IMR-90 (cell line): ENCODE data around the gene MSH6. TPM values are rescaled to one million over a fixed set of nuclear protein-coding genes. Genes with fewer than 3 reads are reported as not detected.

Source experiments
- ATAC-seq: fragments of 200-7000 bp; cut with Tn5 transposase; 2 replicates; pipeline ENCODE4 v1.9.1; 2020; ENCODE audit warnings: low read depth, mild to moderate bottlenecking, moderate library complexity
- BruUV-seq: library from RNA; stranded (reverse); fragments of 400-500 nt; replicated peaks from 2 replicates; lab custom pipeline; 2021; lab: Mats Ljungman, UMichigan
- CTCF ChIA-PET: fragments of 300-600 bp; formaldehyde crosslinking; extraction: SDS; loops from one replicate; lab custom pipeline; 2021; ENCODE audit warnings: antibody characterized with exemption; lab: Yijun Ruan, JAX
- POLR2A ChIA-PET: fragments of 300-600 bp; sonication (Branson Sonifier 250); formaldehyde crosslinking; loops from one replicate; lab custom pipeline; 2022; ENCODE audit warnings: antibody characterized with exemption; ENCODE audit not compliant: unreplicated experiment; lab: Charles Lee
- DNase-seq: peaks from one replicate; pipeline ENCODE4 v3.0.0; 2013
- H2AFZ ChIP-seq: replicated peaks from 2 replicates; pipeline ENCODE3; 2013; ENCODE audit warnings: low read length, mild to moderate bottlenecking; ENCODE audit not compliant: poor library complexity
- H2AK5ac ChIP-seq: 2 replicates; pipeline ENCODE4 v1.6.1; 2013; ENCODE audit warnings: low read depth, low read length, inconsistent platforms
- H2AK9ac ChIP-seq: replicated peaks from 2 replicates; pipeline ENCODE3; 2013; ENCODE audit warnings: mild to moderate bottlenecking, low read depth, low read length, moderate library complexity; ENCODE audit not compliant: poor library complexity
- H2BK120ac ChIP-seq: 2 replicates; pipeline ENCODE4 v1.6.1; 2013; ENCODE audit warnings: low read depth, low read length, inconsistent platforms
- H2BK15ac ChIP-seq: 3 replicates; pipeline ENCODE4 v1.6.1; 2013; ENCODE audit warnings: low read depth, low read length, inconsistent platforms
- H2BK20ac ChIP-seq: 2 replicates; pipeline ENCODE4 v1.6.1; 2013; ENCODE audit warnings: low read depth, mild to moderate bottlenecking, inconsistent platforms, low read length, moderate library complexity
- H2BK5ac ChIP-seq: 2 replicates; pipeline ENCODE4 v1.6.1; 2013; ENCODE audit warnings: mild to moderate bottlenecking, low read depth, low read length, inconsistent platforms; ENCODE audit not compliant: poor library complexity, severe bottlenecking
- H3K14ac ChIP-seq: replicated peaks from 2 replicates; pipeline ENCODE4 v1.6.1; 2013; ENCODE audit warnings: low read depth, low read length, inconsistent platforms
- H3K18ac ChIP-seq: 2 replicates; pipeline ENCODE4 v1.6.1; 2013; ENCODE audit warnings: low read depth, low read length, control low read depth
- H3K23ac ChIP-seq: 2 replicates; pipeline ENCODE4 v1.6.1; 2013; ENCODE audit warnings: low read depth, low read length, inconsistent platforms
- H3K27ac ChIP-seq: 2 replicates; pipeline ENCODE4 v1.5.1; 2013; ENCODE audit warnings: mild to moderate bottlenecking, control low read depth, low read length; ENCODE audit not compliant: insufficient read depth
- H3K27me3 ChIP-seq: 2 replicates; pipeline ENCODE4 v1.6.1; 2013; ENCODE audit warnings: low read length; ENCODE audit not compliant: control insufficient read depth, insufficient read depth
- H3K36me3 ChIP-seq: 2 replicates; pipeline ENCODE4 v1.6.1; 2013; ENCODE audit warnings: low read length, mixed read lengths; ENCODE audit not compliant: control insufficient read depth, insufficient read depth
- H3K4ac ChIP-seq: 2 replicates; pipeline ENCODE4 v1.6.1; 2013; ENCODE audit warnings: low read depth, low read length, inconsistent platforms
- H3K4me1 ChIP-seq: 2 replicates; pipeline ENCODE4 v1.6.1; 2013; ENCODE audit warnings: low read length, mixed read lengths; ENCODE audit not compliant: control insufficient read depth, insufficient read depth
- H3K4me2 ChIP-seq: 2 replicates; pipeline ENCODE4 v1.6.1; 2013; ENCODE audit warnings: low read depth, mild to moderate bottlenecking, control low read depth, low read length, moderate library complexity
- H3K4me3 ChIP-seq: 2 replicates; pipeline ENCODE4 v1.5.1; 2013; ENCODE audit warnings: low read depth, mild to moderate bottlenecking, control low read depth, low read length, moderate library complexity; ENCODE audit not compliant: insufficient read depth
- H3K56ac ChIP-seq: 2 replicates; pipeline ENCODE4 v1.6.1; 2013; ENCODE audit warnings: low read length, inconsistent platforms; ENCODE audit not compliant: insufficient read depth; ENCODE audit errors: extremely low read depth
- H3K79me1 ChIP-seq, 2 experiments: 2 replicates each; pipeline ENCODE4 v1.6.1; 2013; ENCODE audit warnings: low read length in 2 of 2, inconsistent platforms in 1 of 2, low read depth in 1 of 2
- H3K9ac ChIP-seq: 2 replicates; pipeline ENCODE4 v1.6.1; 2013; ENCODE audit warnings: low read depth, low read length, control low read depth
- H3K9me1 ChIP-seq: 2 replicates; pipeline ENCODE4 v1.6.1; 2013; ENCODE audit warnings: low read length, inconsistent platforms; ENCODE audit not compliant: insufficient read depth
- H3K9me3 ChIP-seq: 2 replicates; pipeline ENCODE4 v1.6.1; 2013; ENCODE audit warnings: low read length; ENCODE audit not compliant: control insufficient read depth, insufficient read depth
- H4K20me1 ChIP-seq: 2 replicates; pipeline ENCODE4 v1.6.1; 2013; ENCODE audit warnings: low read length, inconsistent platforms; ENCODE audit not compliant: insufficient read depth
- H4K5ac ChIP-seq: 2 replicates; pipeline ENCODE4 v1.6.1; 2013; ENCODE audit warnings: mild to moderate bottlenecking, low read depth, low read length, control low read depth
- H4K8ac ChIP-seq, 2 experiments: 2 replicates each; pipeline ENCODE4 v1.6.1; 2013; ENCODE audit warnings: low read depth in 2 of 2, low read length in 2 of 2, control low read depth in 1 of 2, inconsistent platforms in 1 of 2
- H4K91ac ChIP-seq: 2 replicates; pipeline ENCODE4 v1.6.1; 2013; ENCODE audit warnings: low read depth, low read length, inconsistent platforms; ENCODE audit not compliant: insufficient read depth
- BHLHE40 ChIP-seq: fragments of 150-350 bp; IDR thresholded peaks from 2 replicates; pipeline ENCODE4 v1.6.1; 2016; ENCODE audit warnings: mild to moderate bottlenecking, low read depth, low read length
- CEBPB ChIP-seq: IDR thresholded peaks from 2 replicates; pipeline ENCODE4 v1.6.1; 2012; ENCODE audit warnings: low read depth, low read length, improper control_type of control experiment
- CHD1 ChIP-seq: IDR thresholded peaks from 2 replicates; pipeline ENCODE4 v1.6.1; 2012; ENCODE audit warnings: low read depth, low read length, improper control_type of control experiment
- CTCF ChIP-seq: conservative IDR thresholded peaks from 2 replicates; pipeline ENCODE4 v1.5.1; 2012; ENCODE audit warnings: mild to moderate bottlenecking, low read depth, low read length, improper control_type of control experiment
- ELK1 ChIP-seq: fragments of 150-350 bp; IDR thresholded peaks from 2 replicates; pipeline ENCODE4 v1.6.1; 2016; ENCODE audit warnings: low read depth, mild to moderate bottlenecking, low read length, moderate library complexity, borderline replicate concordance
- FOS ChIP-seq: fragments of 150-350 bp; IDR thresholded peaks from 2 replicates; pipeline ENCODE4 v1.6.1; 2016; ENCODE audit warnings: low read depth, low read length
- MAFK ChIP-seq: IDR thresholded peaks from 2 replicates; pipeline ENCODE4 v1.6.1; 2012; ENCODE audit warnings: low read depth, low read length, improper control_type of control experiment
- MAZ ChIP-seq: IDR thresholded peaks from 2 replicates; pipeline ENCODE4 v1.6.1; 2012; ENCODE audit warnings: low read depth, mild to moderate bottlenecking, low read length, improper control_type of control experiment, moderate library complexity, borderline replicate concordance
- MXI1 ChIP-seq: IDR thresholded peaks from 2 replicates; pipeline ENCODE4 v1.6.1; 2012; ENCODE audit warnings: low read depth, mild to moderate bottlenecking, low read length, moderate library complexity, borderline replicate concordance
- NFE2L2 ChIP-seq: fragments of 150-350 bp; IDR thresholded peaks from 2 replicates; pipeline ENCODE4 v1.6.1; 2016; ENCODE audit warnings: low read depth, mild to moderate bottlenecking, low read length
- POLR2A ChIP-seq: IDR thresholded peaks from 2 replicates; pipeline ENCODE4 v1.6.1; 2012; ENCODE audit warnings: mild to moderate bottlenecking, low read depth, low read length
- RAD21 ChIP-seq: IDR thresholded peaks from 2 replicates; pipeline ENCODE4 v1.6.1; 2012; ENCODE audit warnings: low read length, improper control_type of control experiment
- RCOR1 ChIP-seq: IDR thresholded peaks from 2 replicates; pipeline ENCODE4 v1.6.1; 2012; ENCODE audit warnings: mild to moderate bottlenecking, low read length, improper control_type of control experiment; ENCODE audit not compliant: insufficient replicate concordance
- RFX5 ChIP-seq: IDR thresholded peaks from 2 replicates; pipeline ENCODE4 v1.8.0; 2012; ENCODE audit warnings: low read depth, mild to moderate bottlenecking, low read length, moderate library complexity
- SMC3 ChIP-seq: fragments of 150-350 bp; IDR thresholded peaks from 2 replicates; pipeline ENCODE4 v1.6.1; 2016; ENCODE audit warnings: low read depth, mild to moderate bottlenecking, antibody characterized with exemption, low read length, moderate library complexity
- USF2 ChIP-seq: fragments of 150-350 bp; IDR thresholded peaks from 2 replicates; pipeline ENCODE4 v1.6.1; 2017; ENCODE audit warnings: mild to moderate bottlenecking, antibody characterized with exemption, low read length, low read depth
- dilution Hi-C: fragments of 300-500 bp; cut with HindIII; formaldehyde crosslinking; loops from one replicate; pipeline ENCODE4 v1.14.3; 2018; ENCODE audit warnings: low sequenced_read_pairs; ENCODE audit not compliant: unreplicated experiment
- in situ Hi-C: fragments of 300-500 bp; cut with MboI; formaldehyde crosslinking; loops from 3 replicates; pipeline ENCODE4 v1.14.3; 2019; ENCODE audit warnings: low sequenced_read_pairs, inconsistent platforms, mixed read lengths
- intact Hi-C: fragments of 100-400 bp; cut with micrococcal nuclease; formaldehyde crosslinking; loops from 2 replicates; pipeline ENCODE4 v1.10.0; 2022
- polyA plus RNA-seq, 3 experiments: library from polyadenylated mRNA; depleted of rRNA; stranded (reverse); fragments of >200 nt; gene quantifications; 2 replicates each; pipeline ENCODE4 v1.2.3, GENCODE V29; 2012; ENCODE audit warnings: low replicate concordance in 1 of 3
- total RNA-seq: library from RNA; depleted of rRNA; stranded (reverse); fragments of >200 nt; gene quantifications from 2 replicates; pipeline ENCODE4 v1.2.3, GENCODE V29; 2012

MSH6 gene
- total and polyA plus RNA-seq, 2 of the 4 experiments (the other 2 are of a cell fraction) = 17.1 to 48.9 TPM

- ChIA-PET POLR2A (no interaction called here), CTCF (no interaction called here)
- no peak for TF ChIP-seq FOS
- no peak for TF ChIP-seq CTCF
- no peak for TF ChIP-seq CHD1
- TF ChIP-seq RCOR1 = no peak
- no peak for TF ChIP-seq MAFK
- TF ChIP-seq RAD21 = no peak
- no peak for TF ChIP-seq BHLHE40
- no peak for TF ChIP-seq USF2
- TF ChIP-seq RFX5 = no peak
- TF ChIP-seq NFE2L2 = no peak
- TF ChIP-seq POLR2A = no peak
- TF ChIP-seq MAZ = no peak
- TF ChIP-seq MXI1 = no peak
- no peak for TF ChIP-seq ELK1
- TF ChIP-seq SMC3 = no peak
- TF ChIP-seq CEBPB = no peak
- Histone ChIP-seq H2BK15ac (no peak overlapping the region), H3K79me1 (peaks cover 5 to 6% of the 10 kb centered on the region in 2 experiments), H4K8ac (no peak overlapping the region), H3K4me2 (no peak overlapping the region), H2AFZ (no peak overlapping the region), H3K9me3 (no peaks in the 10 kb centered on the region), H3K4me1 (peaks cover 6% of the 10 kb centered on the region), H2BK120ac (no peak overlapping the region), H2AK9ac (no peak overlapping the region), H4K5ac (no peak overlapping the region), H3K4me3 (no peak overlapping the region), H3K36me3 (peaks cover 30% of the 10 kb centered on the region), H2BK5ac (no peak overlapping the region), H3K4ac (no peak overlapping the region), H3K23ac (no peak overlapping the region), H3K18ac (no peak overlapping the region), H3K9ac (no peak overlapping the region), H3K27ac (no peak overlapping the region), H2BK20ac (no peak overlapping the region), H3K14ac (no peak overlapping the region), H3K9me1 (no peaks in the 10 kb centered on the region), H3K27me3 (no peaks in the 10 kb centered on the region), H4K20me1 (peaks cover 5% of the 10 kb centered on the region; the same call in 1 of the 2 replicates), H2AK5ac (no peak overlapping the region), H4K91ac (no peak overlapping the region), H3K56ac (no peak overlapping the region)
- intact Hi-C loops = no loop called here
- DNase-seq (no peak), ATAC-seq (no peak)
- in situ Hi-C loops = no loop called here
- dilution Hi-C loops = no loop called here
- no TSS peak for BruUV-seq
These were observed 27.9 kb downstream of the MSH6 start for GRCh38 chr2:47810850-47811249.
